ENCODE measurements around the gene TEX2. TPM values are rescaled to one million over a fixed set of nuclear protein-coding genes. Genes with fewer than 3 reads are reported as not detected.

Gene TEX2
- total and polyA plus RNA-seq, 2 of the 13 experiments (the other 11 are each of a cell fraction or from before 2014, with no cell fraction given) = 21.4 to 37.7 TPM

DNA sequence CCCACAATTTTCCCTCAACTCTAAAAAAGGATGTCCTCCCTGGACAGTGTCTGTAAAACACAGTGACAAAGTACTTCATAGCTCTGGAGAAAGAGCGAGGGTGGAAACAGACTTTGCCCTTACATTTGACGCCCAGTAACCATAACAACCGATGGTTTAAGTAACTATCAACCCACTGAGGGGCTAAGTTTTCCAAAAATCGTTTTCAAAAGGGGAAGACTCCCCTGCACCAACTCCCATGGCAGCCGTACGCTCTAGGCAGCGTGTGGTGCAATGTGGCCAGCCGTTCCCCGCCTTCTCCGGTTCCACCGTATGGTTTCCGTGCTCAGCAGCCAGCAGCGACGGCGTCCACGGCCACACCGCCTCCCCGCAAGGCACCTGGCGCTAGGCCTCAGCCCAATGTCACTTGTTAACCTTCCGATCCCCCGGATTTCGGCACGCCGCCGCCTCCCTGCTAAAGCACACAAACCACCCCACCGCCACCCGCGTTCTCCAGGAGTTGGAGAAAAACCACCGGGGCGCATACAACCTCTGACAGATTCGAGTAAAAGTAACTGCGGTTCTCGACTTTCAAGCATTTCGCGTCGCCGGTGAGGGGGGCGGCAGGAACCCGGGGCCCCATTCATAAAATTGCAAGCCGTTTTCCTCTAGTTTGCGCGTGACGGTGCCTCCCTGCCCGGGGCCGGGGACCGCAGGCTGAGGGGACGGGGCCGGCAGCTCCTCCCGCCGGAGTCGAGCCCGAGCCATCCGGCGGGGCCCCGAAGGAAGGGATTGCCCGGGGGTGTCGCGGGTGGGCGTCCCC lies 661 bp downstream of the TEX2 start (continued):
- TF ChIP-seq, protein P1, sequence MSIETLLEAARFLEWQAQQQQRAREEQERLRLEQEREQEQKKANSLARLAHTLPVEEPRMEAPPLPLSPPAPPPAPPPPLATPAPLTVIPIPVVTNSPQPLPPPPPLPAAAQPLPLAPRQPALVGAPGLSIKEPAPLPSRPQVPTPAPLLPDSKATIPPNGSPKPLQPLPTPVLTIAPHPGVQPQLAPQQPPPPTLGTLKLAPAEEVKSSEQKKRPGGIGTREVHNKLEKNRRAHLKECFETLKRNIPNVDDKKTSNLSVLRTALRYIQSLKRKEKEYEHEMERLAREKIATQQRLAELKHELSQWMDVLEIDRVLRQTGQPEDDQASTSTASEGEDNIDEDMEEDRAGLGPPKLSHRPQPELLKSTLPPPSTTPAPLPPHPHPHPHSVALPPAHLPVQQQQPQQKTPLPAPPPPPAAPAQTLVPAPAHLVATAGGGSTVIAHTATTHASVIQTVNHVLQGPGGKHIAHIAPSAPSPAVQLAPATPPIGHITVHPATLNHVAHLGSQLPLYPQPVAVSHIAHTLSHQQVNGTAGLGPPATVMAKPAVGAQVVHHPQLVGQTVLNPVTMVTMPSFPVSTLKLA (IDR thresholded peaks at IDR 0.05) = no peak; the same call in 1 of the 2 replicates
- TF ChIP-seq STAT5B (CRISPR knock-in tag; IDR thresholded peaks at IDR 0.05) (no peak), MTA1 (CRISPR knock-in tag; IDR thresholded peaks at IDR 0.05; ENCODE audit: borderline replicate concordance) (peak; percentile 86; the same call in 1 of the 2 replicates), SOX5 (CRISPR knock-in tag; IDR thresholded peaks at IDR 0.05; ENCODE audit: borderline replicate concordance) (no peak), ZNF607 (CRISPR knock-in tag; IDR thresholded peaks at IDR 0.05; ENCODE audit: borderline replicate concordance) (peak; percentile 3; the same call in 1 of the 2 replicates), MED1 (CRISPR knock-in tag; IDR thresholded peaks at IDR 0.05) (0 out of 2 replicates have a peak, but pooled peaks have one; percentile 8), ZNF367 (CRISPR knock-in tag; IDR thresholded peaks at IDR 0.05; ENCODE audit: borderline replicate concordance) (peak; percentile 26; the same call in 1 of the 2 replicates), ZBTB8A (CRISPR knock-in tag; IDR thresholded peaks at IDR 0.05; ENCODE audit: borderline replicate concordance, low read depth) (peak; percentile 57; the same call in 1 of the 2 replicates), RFX1 (IDR thresholded peaks at IDR 0.05) (peak; percentile 82), ZNF75D (CRISPR knock-in tag; IDR thresholded peaks at IDR 0.05; ENCODE audit: borderline replicate concordance) (no peak), ZNF546 (CRISPR knock-in tag; conservative IDR thresholded peaks at IDR 0.05) (0 out of 2 replicates have a peak, but pooled peaks have one; percentile 13), GTF2F1 (IDR thresholded peaks at IDR 0.05; ENCODE audit: low read length) (no peak), ZNF136 (CRISPR knock-in tag; IDR thresholded peaks at IDR 0.05; ENCODE audit: low read depth) (peak; percentile 36; the same call in 1 of the 2 replicates), ATM (IDR thresholded peaks at IDR 0.05; ENCODE audit: borderline replicate concordance) (no peak), DNMT3B (CRISPR knock-in tag; conservative IDR thresholded peaks at IDR 0.05) (peak; percentile 84), ATF7-NPFF (CRISPR knock-in tag; IDR thresholded peaks at IDR 0.05; ENCODE audit: low read depth) (peak; percentile 52; the same call in 1 of the 2 replicates)
- TF ChIP-seq, protein P2, sequence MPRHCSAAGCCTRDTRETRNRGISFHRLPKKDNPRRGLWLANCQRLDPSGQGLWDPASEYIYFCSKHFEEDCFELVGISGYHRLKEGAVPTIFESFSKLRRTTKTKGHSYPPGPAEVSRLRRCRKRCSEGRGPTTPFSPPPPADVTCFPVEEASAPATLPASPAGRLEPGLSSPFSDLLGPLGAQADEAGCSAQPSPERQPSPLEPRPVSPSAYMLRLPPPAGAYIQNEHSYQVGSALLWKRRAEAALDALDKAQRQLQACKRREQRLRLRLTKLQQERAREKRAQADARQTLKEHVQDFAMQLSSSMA (CRISPR knock-in tag; IDR thresholded peaks at IDR 0.05) = no peak
- TF ChIP-seq, protein P3, sequence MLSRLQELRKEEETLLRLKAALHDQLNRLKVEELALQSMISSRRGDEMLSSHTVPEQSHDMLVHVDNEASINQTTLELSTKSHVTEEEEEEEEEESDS (CRISPR knock-in tag; IDR thresholded peaks at IDR 0.05; ENCODE audit: borderline replicate concordance) = no peak
- TF ChIP-seq, protein P4, sequence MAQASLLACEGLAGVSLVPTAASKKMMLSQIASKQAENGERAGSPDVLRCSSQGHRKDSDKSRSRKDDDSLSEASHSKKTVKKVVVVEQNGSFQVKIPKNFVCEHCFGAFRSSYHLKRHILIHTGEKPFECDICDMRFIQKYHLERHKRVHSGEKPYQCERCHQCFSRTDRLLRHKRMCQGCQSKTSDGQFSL (CRISPR knock-in tag; IDR thresholded peaks at IDR 0.05) = no peak
- TF ChIP-seq, protein P5, sequence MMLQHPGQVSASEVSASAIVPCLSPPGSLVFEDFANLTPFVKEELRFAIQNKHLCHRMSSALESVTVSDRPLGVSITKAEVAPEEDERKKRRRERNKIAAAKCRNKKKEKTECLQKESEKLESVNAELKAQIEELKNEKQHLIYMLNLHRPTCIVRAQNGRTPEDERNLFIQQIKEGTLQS (CRISPR knock-in tag; IDR thresholded peaks at IDR 0.05) = peak; percentile 43; the same call in 1 of the 2 replicates
- TF ChIP-seq, protein P6, sequence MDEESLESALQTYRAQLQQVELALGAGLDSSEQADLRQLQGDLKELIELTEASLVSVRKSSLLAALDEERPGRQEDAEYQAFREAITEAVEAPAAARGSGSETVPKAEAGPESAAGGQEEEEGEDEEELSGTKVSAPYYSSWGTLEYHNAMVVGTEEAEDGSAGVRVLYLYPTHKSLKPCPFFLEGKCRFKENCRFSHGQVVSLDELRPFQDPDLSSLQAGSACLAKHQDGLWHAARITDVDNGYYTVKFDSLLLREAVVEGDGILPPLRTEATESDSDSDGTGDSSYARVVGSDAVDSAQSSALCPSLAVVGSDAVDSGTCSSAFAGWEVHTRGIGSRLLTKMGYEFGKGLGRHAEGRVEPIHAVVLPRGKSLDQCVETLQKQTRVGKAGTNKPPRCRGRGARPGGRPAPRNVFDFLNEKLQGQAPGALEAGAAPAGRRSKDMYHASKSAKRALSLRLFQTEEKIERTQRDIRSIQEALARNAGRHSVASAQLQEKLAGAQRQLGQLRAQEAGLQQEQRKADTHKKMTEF (CRISPR knock-in tag; IDR thresholded peaks at IDR 0.05) = no peak; the same call in none of the 2 replicates
- TF ChIP-seq, protein P7, sequence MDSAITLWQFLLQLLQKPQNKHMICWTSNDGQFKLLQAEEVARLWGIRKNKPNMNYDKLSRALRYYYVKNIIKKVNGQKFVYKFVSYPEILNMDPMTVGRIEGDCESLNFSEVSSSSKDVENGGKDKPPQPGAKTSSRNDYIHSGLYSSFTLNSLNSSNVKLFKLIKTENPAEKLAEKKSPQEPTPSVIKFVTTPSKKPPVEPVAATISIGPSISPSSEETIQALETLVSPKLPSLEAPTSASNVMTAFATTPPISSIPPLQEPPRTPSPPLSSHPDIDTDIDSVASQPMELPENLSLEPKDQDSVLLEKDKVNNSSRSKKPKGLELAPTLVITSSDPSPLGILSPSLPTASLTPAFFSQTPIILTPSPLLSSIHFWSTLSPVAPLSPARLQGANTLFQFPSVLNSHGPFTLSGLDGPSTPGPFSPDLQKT (CRISPR knock-in tag; IDR thresholded peaks at IDR 0.05; ENCODE audit: borderline replicate concordance) = no peak

All from HepG2 (cell line).